SK-N-SH treated with all-trans-retinoic acid at 6 μM for 48 hours (cell line): ENCODE measurements around the gene ZNF160.

ENCODE experiments used
- ATAC-seq: fragments of 200-7000 bp; cut with Tn5 transposase; 3 replicates; pipeline ENCODE4 v1.9.1; 2020; ENCODE audit warnings: mild to moderate bottlenecking, moderate library complexity
- ARNTL ChIP-seq: fragments of 450-650 bp; formaldehyde crosslinking; IDR thresholded peaks from 2 replicates; pipeline ENCODE4 v1.5.0; 2020; ENCODE audit warnings: low read depth, mild to moderate bottlenecking, moderate library complexity, borderline replicate concordance
- BACH2 ChIP-seq: fragments of 250-450 bp; sonication (Bioruptor Pico); IDR thresholded peaks from 2 replicates; pipeline ENCODE4 v1.9.0; 2021; ENCODE audit warnings: mild to moderate bottlenecking, borderline replicate concordance
- CSDC2 ChIP-seq: fragments of 250-450 bp; sonication (Bioruptor Pico); IDR thresholded peaks from 2 replicates; pipeline ENCODE4 v1.5.0; 2020; ENCODE audit warnings: mild to moderate bottlenecking, moderate library complexity
- CSRNP3 ChIP-seq: fragments of 250-450 bp; sonication (Bioruptor Pico); IDR thresholded peaks from 2 replicates; pipeline ENCODE4 v1.5.1; 2021; ENCODE audit warnings: mild to moderate bottlenecking, moderate library complexity
- ESRRG ChIP-seq: fragments of 250-450 bp; sonication (Bioruptor Pico); IDR thresholded peaks from 2 replicates; pipeline ENCODE4 v1.6.1; 2021; ENCODE audit warnings: mild to moderate bottlenecking
- GLIS3 ChIP-seq: fragments of 250-450 bp; sonication (Bioruptor Pico); IDR thresholded peaks from 2 replicates; pipeline ENCODE4 v1.5.0; 2020; ENCODE audit warnings: mild to moderate bottlenecking, moderate library complexity
- ISL1 ChIP-seq: fragments of 250-450 bp; sonication (Bioruptor Pico); IDR thresholded peaks from 2 replicates; pipeline ENCODE4 v2.1.2; 2022; ENCODE audit warnings: mild to moderate bottlenecking, moderate library complexity
- OSR1 ChIP-seq: fragments of 250-450 bp; sonication (Bioruptor Pico); IDR thresholded peaks from 2 replicates; pipeline ENCODE4 v1.8.0; 2022; ENCODE audit warnings: moderate library complexity, mild to moderate bottlenecking, inconsistent platforms
- PPARA ChIP-seq: fragments of 250-450 bp; sonication (Bioruptor Pico); IDR thresholded peaks from 2 replicates; pipeline ENCODE4 v1.5.0; 2020; ENCODE audit warnings: mild to moderate bottlenecking, borderline replicate concordance
- RARB ChIP-seq: fragments of 250-450 bp; sonication (Bioruptor Pico); IDR thresholded peaks from 2 replicates; pipeline ENCODE4 v1.8.0; 2021; ENCODE audit warnings: mild to moderate bottlenecking, moderate library complexity
- SNAI2 ChIP-seq: fragments of 250-450 bp; sonication (Bioruptor Pico); IDR thresholded peaks from 2 replicates; pipeline ENCODE4 v1.5.0; 2020; ENCODE audit warnings: mild to moderate bottlenecking, moderate library complexity
- TCF4 ChIP-seq: fragments of 250-450 bp; sonication (Bioruptor Pico); IDR thresholded peaks from 2 replicates; pipeline ENCODE4 v1.8.0; 2021; ENCODE audit warnings: mild to moderate bottlenecking, moderate library complexity, borderline replicate concordance
- TOX ChIP-seq: fragments of 250-450 bp; sonication (Bioruptor Pico); IDR thresholded peaks from 2 replicates; pipeline ENCODE4 v1.8.0; 2021; ENCODE audit warnings: mild to moderate bottlenecking, moderate library complexity, borderline replicate concordance
- TSHZ2 ChIP-seq: fragments of 250-450 bp; sonication (Bioruptor Pico); IDR thresholded peaks from 2 replicates; pipeline ENCODE4 v1.5.0; 2020; ENCODE audit warnings: mild to moderate bottlenecking, moderate library complexity
- ZC3H10 ChIP-seq: fragments of 250-450 bp; sonication (Bioruptor Pico); IDR thresholded peaks from 2 replicates; pipeline ENCODE4 v1.5.1; 2021; ENCODE audit warnings: mild to moderate bottlenecking, moderate library complexity
- ZFP3 ChIP-seq: fragments of 250-450 bp; sonication (Bioruptor Pico); IDR thresholded peaks from 2 replicates; pipeline ENCODE4 v1.5.0; 2020; ENCODE audit warnings: mild to moderate bottlenecking, moderate library complexity
- ZFP30 ChIP-seq: fragments of 450-650 bp; formaldehyde crosslinking; IDR thresholded peaks from 2 replicates; pipeline ENCODE4 v1.5.0; 2022; ENCODE audit warnings: mild to moderate bottlenecking, moderate library complexity
- ZNF565 ChIP-seq: fragments of 450-650 bp; formaldehyde crosslinking; conservative IDR thresholded peaks from 2 replicates; pipeline ENCODE4 v1.5.0; 2020; ENCODE audit warnings: low read depth, mild to moderate bottlenecking, moderate library complexity
- ZNF70 ChIP-seq: fragments of 450-650 bp; formaldehyde crosslinking; IDR thresholded peaks from 2 replicates; pipeline ENCODE4 v1.5.0; 2020; ENCODE audit warnings: mild to moderate bottlenecking, moderate library complexity
- TF ChIP-seq, protein P1 (sequence below): fragments of 250-450 bp; sonication (Bioruptor Pico); IDR thresholded peaks from 2 replicates; pipeline ENCODE4 v1.8.0; 2021; ENCODE audit warnings: low read depth, mild to moderate bottlenecking, moderate library complexity, borderline replicate concordance
- TF ChIP-seq, protein P2 (sequence below): fragments of 250-450 bp; sonication (Bioruptor Pico); IDR thresholded peaks from 2 replicates; pipeline ENCODE4 v1.5.1; 2020; ENCODE audit warnings: low read depth, mild to moderate bottlenecking, moderate library complexity

Gene ZNF160

DNA sequence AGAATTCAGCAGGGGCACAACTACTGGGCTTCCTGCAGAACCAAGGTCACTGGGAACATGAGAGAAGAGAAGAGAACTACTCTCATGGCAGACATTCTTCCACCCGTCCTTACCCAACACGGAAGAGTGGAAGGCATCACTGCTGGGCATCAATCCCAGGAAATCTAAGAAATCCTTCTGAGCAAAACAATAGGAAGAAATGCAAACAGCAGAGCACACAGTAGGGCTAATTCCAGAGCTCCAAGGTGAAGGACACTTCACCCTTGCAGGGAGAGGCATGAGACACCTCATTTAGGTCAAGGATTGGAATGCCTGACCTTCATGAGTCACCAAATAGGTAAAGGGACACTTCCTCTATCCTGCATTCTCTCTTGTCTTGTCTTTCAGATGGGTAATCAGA lies 55.8 kb downstream of the ZNF160 start:
- TF ChIP-seq TCF4 (CRISPR knock-in tag) (no peak), BACH2 (no peak), ARNTL (CRISPR knock-in tag) (no peak), TOX (CRISPR knock-in tag) (no peak), PPARA (no peak), RARB (CRISPR knock-in tag) (no peak), ZNF70 (no peak), ZNF565 (CRISPR knock-in tag) (no peak), ZFP3 (CRISPR knock-in tag) (no peak), SNAI2 (no peak), ZFP30 (CRISPR knock-in tag) (no peak), ISL1 (CRISPR knock-in tag) (no peak), OSR1 (CRISPR knock-in tag) (no peak), TSHZ2 (no peak), ZC3H10 (CRISPR knock-in tag) (no peak)
- TF ChIP-seq, protein P1, sequence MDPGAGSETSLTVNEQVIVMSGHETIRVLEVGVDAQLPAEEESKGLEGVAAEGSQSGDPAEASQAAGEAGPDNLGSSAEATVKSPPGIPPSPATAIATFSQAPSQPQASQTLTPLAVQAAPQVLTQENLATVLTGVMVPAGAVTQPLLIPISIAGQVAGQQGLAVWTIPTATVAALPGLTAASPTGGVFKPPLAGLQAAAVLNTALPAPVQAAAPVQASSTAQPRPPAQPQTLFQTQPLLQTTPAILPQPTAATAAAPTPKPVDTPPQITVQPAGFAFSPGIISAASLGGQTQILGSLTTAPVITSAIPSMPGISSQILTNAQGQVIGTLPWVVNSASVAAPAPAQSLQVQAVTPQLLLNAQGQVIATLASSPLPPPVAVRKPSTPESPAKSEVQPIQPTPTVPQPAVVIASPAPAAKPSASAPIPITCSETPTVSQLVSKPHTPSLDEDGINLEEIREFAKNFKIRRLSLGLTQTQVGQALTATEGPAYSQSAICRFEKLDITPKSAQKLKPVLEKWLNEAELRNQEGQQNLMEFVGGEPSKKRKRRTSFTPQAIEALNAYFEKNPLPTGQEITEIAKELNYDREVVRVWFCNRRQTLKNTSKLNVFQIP: no peak
- TF ChIP-seq, protein P2, sequence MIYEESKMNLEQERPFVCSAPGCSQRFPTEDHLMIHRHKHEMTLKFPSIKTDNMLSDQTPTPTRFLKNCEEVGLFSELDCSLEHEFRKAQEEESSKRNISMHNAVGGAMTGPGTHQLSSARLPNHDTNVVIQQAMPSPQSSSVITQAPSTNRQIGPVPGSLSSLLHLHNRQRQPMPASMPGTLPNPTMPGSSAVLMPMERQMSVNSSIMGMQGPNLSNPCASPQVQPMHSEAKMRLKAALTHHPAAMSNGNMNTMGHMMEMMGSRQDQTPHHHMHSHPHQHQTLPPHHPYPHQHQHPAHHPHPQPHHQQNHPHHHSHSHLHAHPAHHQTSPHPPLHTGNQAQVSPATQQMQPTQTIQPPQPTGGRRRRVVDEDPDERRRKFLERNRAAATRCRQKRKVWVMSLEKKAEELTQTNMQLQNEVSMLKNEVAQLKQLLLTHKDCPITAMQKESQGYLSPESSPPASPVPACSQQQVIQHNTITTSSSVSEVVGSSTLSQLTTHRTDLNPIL: no peak
- no peak for ATAC-seq

DNA sequence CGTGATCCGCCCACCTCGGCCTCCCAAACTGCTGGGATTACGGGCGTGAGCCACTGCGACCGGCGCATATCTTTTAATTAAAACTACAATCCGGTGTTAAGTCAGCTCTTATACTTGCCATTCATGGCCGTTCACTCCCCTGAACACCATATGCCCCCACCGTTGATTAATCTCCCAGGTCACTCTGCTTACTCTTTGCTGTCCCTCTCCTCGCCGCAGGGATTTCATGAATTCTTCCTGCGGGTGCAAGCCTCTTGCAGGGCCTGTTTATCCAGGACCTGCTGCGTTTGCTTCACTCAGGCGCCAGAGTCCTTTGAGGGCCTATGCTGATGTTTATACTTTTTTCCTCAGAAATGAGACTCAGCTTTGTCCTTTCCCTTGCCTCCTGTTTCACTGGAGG lies 57.7 kb downstream of the ZNF160 start:
- no peak for ATAC-seq
- TF ChIP-seq ZFP3 (CRISPR knock-in tag): no peak
- TF ChIP-seq TOX (CRISPR knock-in tag): no peak
- TF ChIP-seq RARB (CRISPR knock-in tag): no peak
- TF ChIP-seq ZNF70: no peak
- no peak for TF ChIP-seq ISL1 (CRISPR knock-in tag)
- no peak for TF ChIP-seq GLIS3 (CRISPR knock-in tag)
- TF ChIP-seq PPARA: no peak
- no peak for TF ChIP-seq ESRRG (CRISPR knock-in tag)
- no peak for TF ChIP-seq CSRNP3
- TF ChIP-seq TSHZ2: no peak
- TF ChIP-seq, protein P2: no peak
- no peak for TF ChIP-seq CSDC2
